ENCODE results near the gene ZNF689.
"Not testable (repeated sequence)": the region's sequence is repeated elsewhere in the genome, so short reads cannot be mapped to it uniquely, and the experiment has no call there.

Gene ZNF689

DNA sequence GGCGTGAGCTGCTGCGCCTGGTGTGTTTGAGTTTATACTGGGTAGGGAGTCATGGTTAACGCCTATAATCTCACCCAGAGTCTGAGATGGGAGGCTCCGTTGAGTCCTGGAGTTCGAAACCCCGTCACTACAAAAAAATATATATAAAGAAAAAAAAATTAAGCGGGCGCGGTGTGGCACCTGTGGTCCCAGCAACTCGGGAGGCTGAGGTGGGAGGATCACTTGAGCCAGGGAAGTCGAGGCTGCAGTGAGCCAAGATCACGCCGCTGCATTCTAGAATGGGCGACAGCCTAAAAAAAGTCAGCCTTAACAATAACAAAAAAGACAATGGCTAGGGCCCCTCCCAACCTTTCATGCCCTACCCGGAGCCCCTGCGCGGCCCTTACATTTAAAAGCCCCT is 23.3 kb upstream of the ZNF689 start:
- no peak for FAIRE-seq

DNA sequence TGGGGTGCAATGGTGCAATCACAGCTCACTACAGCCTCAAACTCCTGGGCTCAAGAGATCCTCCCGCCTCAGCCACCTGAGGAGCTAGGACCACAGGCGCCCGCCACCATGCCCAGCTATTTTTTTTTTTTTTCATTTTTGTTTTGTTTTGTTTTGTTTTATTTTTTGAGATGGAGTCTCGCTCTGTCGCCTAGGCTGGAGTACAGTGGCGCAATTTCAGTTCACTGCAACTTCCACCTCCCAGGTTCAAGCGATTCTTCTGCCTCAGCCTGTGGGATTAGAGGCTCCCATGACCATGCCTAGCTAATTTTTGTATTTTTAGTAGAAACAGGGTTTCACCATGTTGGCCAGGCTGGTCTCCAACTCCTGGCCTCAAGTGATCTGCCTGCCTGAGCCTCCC is 22.3 kb upstream of the ZNF689 start:
- FAIRE-seq: not testable (repeated sequence)

DNA sequence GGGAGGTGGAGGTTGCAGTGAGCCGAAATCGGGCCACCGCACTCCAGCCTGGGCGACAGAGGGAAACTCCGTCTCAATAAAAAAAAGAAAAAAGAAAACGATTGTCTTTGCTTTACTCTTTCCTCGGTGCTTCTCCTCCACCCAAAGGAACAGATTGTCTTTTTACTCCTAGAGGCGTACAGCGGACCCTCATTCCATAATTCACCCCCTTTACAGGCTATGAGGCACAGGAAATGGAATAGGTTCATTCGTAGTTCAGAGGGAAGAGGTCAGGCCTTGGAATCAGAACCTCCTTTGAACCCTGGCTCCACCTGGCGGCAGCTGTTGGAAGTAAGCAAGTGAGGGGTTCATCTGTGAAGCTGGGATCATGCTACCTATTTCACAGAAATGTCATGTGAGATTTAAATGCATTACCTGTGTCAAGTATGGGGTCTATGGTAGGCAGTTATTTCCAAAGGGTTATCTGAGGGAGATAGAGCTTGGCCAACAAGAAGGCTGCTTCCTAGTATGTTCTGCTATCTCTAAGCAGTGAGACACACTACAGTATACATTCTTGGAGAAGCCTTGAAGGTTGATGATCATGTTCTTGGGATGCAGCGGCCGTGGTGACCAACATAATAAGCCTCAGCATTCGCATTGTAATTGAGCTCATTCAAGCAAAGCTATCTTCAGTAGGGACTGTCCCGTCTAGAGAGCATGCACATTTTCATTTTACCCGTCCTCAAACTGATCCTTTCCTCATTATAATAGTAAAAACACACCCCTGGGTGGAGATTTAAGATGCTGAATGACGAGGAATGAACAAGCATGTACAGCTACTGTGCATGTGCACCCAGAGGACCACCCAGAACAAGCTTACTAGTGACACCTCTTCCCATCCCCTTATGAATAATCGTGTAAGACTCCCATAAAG is 18.7 kb upstream of the ZNF689 start:
- no peak for FAIRE-seq

DNA sequence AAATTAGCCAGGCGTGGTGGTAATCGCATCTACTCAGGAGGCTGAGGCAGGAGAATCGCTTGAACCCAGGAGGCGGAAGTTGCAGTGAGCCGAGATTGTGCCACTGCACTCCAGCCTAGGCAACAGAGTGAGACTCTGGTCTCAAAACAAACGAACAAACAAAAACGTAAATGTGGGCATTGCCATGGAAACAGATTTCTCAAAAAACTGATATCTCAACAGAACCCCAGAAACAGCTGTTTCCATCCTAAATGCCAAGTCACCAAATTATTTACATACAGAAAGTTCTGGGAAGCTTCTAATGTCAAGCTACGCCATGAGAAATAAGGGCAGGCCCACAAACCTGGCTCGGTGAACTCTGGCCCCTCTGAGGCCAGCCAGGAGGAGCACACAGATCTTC is 16.0 kb upstream of the ZNF689 start:
- FAIRE-seq: no peak

DNA sequence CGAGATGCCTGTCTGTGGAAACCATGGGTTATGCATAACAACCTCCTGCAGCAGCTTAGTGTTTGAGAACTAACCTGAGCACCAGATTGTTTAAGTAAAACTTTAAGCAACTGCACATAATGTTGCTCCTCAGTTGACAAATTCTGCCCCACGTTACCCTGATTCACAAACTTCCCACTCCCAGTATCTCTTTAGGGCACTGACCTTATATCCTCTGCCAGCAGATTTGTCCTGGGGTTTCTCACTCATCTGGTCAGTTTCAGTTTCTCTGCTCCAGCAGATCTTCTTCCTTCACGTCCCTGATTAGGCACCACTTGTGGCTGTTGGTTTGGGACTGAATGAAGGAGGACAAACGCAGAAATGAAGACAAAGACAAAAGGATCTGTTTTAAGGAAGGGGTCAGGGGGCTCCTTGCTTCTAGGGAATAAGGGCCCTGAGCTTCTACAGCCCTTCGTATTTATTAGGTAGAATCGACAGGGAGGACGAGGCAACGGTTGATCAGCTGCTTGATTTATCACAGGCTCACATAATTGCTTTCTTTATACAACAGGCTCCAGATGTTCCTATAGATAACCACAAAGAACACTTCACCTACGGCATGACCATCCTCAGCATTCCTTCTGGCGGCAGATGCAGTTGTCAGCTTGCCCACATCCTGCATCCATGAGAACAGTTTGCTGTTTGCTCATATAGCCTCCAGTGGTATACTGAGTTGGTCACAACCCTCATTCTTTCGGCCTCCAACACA is 13.5 kb upstream of the ZNF689 start:
- no peak for FAIRE-seq

DNA sequence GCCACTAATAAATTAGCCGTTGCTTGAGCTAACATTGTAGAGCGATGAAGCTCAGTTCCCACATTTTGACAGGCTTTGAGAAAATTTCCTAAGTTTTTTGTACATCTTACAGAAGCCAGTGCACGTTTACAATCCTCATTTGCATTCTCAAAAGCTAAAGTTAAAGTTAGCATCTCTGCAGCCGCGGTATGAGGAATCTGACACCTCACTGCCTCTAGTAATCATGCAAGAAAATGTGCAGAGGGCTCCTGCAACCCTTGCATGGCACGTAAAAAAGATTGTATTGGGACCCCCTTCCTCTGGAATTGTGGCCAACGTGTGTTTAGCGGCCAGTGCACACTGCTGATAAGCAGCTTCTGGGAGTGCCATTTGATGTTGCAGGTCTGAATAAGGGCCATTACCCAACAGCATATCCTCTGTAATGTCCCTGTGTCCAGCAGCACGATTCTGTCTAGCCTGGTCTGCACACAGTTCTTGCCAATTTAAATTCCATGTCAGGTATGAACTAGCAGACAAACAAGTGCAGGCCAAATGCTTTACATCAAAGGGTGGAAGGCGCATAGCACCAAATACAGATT is 12.4 kb upstream of the ZNF689 start:
- FAIRE-seq: no peak

DNA sequence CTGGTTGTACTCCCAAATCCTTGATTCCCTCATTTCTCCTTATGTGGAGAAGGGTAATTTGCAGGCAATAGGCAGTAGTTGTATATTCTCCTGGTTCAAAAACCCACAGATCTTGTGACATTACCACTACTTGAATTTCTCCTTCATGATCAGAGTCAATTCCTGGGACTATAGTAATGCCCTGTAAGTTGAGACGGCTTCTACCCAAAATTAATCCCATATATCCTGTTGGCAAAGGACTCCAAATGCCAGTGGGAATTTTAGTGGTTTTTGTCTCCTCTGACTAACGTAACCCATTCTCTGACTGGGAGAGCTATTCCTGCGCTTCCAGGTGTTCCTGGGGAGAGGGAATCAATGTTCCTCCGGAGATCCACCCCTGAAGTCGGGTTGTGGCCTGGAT is 11.6 kb upstream of the ZNF689 start:
- no peak for FAIRE-seq

DNA sequence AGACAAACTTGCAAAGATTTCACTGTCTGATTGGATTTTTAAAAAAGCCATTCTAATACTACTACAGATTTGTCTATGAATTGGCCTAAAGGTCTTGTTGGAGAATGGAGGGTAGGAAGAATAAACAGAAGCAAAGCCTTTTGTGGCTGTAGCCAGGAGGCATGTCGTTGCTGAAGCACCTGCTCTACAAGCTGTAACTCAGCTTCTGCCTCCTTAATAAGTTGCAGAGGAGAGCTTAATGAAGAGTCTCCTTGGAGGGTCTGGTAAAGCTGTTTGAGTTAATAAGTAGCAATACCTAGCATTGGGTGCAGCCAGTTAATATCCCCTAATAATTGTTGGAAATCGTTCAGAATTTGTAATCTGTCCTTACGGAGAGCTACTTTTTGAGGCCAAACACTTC is 10.0 kb upstream of the ZNF689 start:
- no peak for FAIRE-seq

DNA sequence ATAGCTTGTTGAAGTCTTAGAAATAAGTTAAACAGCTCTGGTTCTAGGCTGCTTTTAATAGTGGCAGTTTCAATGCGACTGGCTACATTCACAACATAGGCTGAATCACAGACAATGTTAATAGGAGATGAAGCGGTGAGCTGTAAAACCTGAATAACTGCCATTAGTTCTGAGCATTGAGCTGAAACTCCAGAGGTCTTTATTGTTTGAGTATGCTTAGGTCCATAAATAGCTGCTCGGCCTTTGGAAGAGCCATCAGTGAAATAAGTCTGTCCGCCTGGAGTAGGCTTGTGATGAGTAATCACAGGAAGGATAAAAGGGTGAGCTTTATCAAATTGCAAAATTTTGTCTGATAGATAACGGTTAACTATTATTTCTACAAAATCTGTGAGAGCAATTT is 9.4 kb upstream of the ZNF689 start:
- no peak for FAIRE-seq

DNA sequence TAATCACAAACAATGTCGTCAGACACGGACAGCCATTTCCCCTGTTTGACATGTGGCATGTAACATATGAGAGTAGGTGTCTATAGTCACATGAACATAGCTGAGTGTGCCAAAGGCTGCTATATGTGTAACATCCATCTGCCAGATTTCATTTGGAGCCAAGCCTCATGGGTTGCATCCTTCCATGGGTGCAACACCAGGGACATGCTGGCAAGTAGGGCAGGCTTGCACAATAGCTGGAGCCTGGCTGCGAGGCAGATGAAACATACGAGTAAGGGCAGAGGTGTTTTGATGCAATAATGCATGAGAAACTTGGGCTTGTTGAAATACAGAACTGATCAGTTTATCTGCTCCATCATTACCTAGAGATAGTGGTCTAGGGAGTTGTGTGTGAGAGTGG is 9.0 kb upstream of the ZNF689 start:
- no peak for FAIRE-seq

DNA sequence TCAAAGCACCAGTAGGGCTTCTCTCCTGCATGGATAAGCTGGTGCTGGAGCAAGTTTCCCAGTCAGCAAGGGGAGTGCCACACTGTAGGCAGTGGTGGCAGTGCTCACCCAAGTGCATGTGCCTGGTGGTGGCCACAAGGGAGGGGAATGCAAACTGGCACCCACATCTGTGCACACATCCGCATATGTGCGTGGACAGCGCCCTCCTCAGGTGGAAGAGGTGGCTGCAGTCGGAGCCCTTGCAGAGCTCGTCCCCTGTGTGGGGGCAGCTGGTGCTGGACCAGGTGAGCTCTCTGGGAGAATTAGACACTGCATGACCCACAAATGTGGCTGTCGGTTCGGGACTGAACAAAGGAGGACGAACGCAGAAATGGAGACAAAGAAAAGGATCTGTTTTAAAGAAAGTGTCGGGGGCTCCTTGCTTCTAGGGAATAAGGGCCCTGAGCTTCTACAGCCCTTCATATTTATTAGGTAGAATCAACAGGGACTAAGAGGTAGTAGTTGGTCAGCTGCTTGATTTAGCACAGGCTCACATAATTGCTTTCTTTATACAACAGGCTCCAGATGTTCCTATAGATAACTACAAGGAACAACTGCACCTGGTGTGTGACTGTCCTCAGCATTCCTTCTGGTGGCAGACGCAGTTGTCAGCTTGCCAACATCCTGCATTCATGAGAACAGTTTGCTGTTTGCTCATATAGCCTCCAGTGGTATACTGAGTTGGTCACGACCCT is 5.3 kb upstream of the ZNF689 start:
- FAIRE-seq: no peak

DNA sequence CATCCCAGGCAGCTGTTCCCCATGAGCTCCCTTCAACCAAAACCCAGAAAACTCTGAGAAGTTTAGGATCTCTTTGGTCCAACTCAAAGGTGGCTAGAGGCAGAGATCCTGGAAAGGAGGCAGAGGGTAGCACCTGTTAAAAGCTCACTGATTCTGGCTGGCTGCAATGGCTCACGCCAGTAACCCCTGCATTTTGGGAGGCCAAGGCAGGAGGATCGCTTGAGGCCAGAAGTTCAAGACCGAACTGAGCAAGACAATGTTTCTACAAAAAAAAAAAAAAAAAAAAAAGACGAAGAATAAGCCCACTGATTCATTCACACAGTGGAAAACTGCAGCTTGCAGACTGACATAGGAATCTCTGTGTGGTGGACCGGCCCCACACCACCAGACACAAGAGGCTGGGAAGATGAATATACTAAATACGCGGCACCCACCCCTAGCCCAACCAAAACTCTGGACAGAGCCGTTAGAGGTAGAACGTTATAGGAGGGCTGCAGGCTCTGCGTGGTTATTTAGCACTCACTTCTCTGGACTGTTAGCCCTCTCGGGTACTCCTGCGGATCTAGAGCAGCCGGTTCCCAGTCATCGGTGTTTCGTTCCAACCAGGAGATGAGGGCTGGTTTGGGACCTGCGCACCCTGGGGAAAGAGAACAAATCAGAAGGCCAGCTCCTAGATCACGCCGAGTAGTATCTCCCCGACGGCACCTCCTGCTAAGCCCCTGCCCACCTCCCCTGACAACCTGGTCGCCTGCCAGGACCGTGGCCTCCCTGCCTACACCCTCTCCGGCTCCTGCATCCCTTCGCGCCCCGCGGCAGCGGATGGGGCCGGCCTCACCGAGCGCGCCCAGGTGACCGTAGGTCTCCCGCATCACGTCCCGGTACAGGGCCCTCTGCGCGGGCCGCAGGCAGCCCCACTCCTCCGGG is 925 bp downstream of the ZNF689 start:
- no peak for FAIRE-seq

DNA sequence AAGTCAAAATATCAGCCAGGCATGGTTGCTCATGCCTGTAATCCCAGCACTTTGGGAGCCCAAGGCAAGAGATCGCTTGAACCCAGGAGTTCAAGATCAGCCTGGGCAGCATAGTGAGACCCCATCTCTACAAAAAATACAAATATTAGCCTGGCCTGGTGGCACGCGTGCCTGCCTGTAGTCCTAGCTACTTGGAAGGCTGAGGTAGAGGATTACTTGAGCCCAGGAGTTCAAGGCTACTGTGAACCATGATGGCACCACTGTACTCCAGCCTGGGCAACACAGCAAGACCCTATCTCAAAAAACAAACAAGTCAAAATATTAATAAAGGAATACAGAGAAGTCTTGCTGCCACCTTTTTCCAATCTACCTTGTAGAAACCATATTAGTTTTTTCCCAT is 4.2 kb downstream of the ZNF689 start:
- FAIRE-seq: no peak

DNA sequence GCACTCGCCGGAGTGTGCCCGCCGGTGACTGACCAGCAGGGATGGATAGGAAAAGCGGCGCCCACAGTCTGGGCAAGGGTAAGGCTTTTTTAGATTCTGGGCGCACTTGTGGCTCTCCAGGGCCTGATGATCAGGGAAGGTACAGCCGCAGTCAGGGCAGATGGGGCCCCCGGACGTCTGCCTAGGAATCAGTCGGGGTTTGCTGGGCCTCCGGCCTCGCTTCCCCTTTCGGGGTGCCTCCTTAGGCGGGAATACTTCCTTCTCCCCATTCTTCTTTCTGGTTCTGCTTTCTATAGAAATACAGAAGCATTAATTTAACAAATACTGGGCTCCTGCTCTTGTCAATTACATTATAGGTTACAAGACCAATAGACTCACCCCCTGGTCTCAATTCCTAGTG is 5.0 kb downstream of the ZNF689 start:
- no peak for FAIRE-seq

DNA sequence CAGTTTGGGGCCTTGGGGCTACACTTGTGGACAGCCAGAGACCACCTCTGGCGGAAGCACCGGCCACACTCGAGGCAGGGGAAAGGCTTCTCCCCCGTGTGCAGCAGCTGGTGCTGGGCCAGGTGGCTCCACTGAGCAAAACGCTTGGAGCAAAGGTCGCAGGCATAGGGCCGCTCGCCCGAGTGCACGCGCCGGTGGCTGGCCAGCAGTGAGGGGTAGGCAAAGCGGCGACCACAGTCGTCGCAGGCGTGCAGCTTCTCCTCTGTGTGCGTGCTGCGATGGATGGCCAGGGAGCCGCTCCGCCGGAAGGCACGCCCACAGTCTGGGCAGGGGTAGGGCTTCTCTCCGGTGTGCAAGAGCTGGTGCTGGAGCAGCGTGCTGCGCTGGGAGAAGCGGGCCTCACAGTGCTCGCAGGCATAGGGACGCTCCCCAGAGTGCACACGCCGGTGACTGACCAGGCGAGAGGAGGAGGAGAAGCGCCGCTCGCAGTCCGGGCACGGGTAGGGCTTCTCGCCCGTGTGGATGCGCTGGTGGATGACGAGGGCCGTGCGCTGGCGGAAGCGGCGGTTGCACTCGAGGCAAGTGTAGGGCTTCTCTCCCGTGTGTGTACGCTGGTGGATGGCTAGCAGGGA is 5.8 kb downstream of the ZNF689 start:
- no peak for FAIRE-seq

DNA sequence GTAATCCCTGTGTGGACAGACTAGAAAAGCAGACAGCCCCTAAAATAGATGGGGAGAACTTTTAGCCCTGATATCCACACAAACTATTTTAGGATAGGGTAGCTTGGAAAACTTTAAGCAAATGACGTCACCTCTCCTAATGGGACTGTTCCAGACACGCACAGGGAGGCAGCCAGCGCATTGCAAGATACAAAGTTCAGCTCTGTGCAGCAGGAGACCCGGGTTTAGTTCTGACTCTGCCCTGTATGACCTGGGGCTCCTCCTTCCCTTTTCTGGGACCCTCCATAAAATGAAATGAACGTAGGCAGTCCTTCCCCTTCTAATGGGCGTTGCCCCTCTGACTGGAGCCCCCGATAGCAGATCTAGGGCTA is 6.3 kb downstream of the ZNF689 start:
- no peak for FAIRE-seq

DNA sequence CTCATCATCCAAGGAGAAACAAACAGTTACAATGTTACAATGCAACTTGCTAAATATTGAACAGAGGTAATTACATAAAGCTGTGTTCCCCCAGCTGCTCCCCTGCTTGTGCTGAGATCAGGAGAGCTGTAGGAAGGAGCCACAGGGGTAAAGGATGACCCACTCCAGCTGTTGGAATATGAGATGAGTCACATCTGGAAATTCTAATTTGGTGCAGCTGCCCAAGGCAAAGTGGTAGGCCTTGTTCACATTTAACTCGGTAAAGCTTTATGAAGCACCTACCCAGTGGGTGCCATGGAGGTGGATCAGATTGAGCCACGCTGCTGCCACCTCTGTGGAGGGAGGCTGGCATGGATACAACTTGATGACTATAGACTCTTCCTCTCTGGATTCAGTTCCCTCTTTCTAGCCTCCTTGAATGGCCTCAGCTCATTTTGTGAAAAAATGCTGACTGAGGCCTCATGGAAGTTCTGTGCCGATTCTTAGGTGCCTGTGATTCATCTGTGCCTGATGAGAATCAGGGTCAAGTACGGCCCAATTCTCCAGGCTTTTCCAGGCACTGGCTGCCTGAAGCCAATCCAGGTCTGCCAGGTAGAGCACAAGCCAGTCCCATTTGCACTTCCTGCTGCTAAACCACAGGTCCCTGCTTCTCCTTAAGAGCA is 7.4 kb downstream of the ZNF689 start:
- FAIRE-seq: no peak

DNA sequence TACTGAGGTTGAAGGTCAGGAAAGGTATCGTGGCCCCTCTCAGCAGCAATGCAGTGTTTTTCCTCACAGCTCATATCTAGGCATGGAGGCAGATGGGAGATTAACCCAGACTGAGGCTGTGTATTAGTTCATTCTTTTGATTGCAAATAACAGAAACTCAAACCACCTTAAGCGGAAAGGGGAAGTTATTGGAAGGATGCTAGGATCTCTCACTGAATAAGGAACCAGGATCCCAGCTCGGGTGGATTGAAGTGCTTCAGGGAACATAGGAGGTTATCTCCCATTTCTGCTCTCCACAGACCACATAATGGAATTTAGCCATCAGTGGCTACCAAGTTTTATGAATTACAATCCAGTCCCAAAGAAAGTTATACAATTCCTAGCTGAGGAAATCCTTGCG is 8.2 kb downstream of the ZNF689 start:
- FAIRE-seq: no peak

DNA sequence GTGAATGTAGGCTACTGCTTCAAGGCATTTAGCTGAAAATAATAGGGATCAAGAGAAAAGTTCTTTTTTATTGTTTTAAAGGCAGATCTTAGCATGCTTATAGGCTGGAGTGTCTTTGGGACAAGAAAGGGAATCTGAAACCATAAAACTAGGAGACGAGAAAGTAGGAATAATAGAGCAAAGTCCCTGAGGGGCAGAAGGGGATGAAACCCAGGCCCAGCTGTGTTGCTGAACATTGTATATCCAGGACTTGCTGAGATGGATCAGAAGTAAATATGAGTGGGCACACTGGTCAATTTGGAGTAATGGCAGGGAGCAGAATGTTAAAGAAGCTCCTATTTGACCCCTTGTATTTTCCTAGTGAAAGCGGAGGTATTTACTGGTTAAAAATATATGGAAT is 9.3 kb downstream of the ZNF689 start:
- FAIRE-seq: no peak

DNA sequence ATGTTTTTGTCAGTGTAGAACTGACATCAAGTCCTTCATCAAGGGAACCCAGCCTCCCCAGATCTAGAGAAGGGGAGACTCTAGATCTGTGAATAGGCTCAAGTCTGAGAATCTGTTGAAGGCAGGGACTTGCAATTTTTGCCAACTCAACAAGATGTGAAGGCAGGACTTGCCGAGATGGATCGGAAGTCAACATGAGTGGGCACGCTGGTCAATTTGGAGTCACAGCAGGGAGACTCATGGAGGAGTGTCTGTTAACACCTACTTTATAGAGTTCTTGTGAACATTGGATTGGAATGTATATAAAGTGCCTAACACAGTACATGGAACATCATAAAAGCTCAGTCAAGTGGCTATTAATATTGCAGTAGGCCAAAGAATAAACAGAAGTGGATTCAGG is 10.0 kb downstream of the ZNF689 start:
- FAIRE-seq: no peak

DNA sequence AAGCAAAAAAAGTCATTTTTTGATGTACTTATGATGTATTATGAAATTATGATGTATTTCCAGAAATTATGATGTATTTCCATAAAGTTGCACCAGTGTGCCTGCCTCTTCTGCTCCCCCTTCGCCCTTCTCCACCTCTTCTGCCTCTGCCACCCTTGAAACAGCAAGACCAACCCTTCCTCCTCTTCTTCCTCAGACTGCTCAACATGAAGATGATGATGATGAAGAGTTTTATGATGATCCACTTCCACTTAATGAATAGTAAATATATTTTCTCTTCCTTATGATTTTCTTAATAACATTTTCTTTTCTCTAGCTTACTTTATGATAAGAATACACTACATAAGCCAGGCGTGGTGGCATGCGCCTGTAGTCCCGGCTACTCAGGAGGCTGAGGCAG is 17.3 kb downstream of the ZNF689 start:
- FAIRE-seq: no peak

Data from islet of Langerhans (tissue), 1 donor.